Smooth muscle cell (in vitro differentiated cells): ENCODE measurements around the gene BMPR1B. TPM values are rescaled to one million over a fixed set of nuclear protein-coding genes. Genes with fewer than 3 reads are reported as not detected.

Experiments used
- DNase-seq: peaks from one replicate; lab custom pipeline; 2025; ENCODE audit not compliant: unreplicated experiment; lab: John Stamatoyannopoulos, UW
- H2AFZ ChIP-seq: fragments of 200-600 bp; sonication (generic); 2 replicates; pipeline ENCODE4 v1.6.0; 2016; ENCODE audit warnings: antibody characterized with exemption, low read depth, mild to moderate bottlenecking
- H3F3A ChIP-seq: fragments of 200-600 bp; sonication (generic); 2 replicates; pipeline ENCODE4 v1.6.0; 2017; ENCODE audit warnings: antibody characterized with exemption, low read depth
- H3K27ac ChIP-seq: fragments of 200-600 bp; sonication (generic); 2 replicates; pipeline ENCODE4 v1.5.1; 2016; ENCODE audit warnings: low read depth, mild to moderate bottlenecking
- H3K27me3 ChIP-seq: fragments of 200-600 bp; sonication (generic); 2 replicates; pipeline ENCODE4 v1.6.1; 2016; ENCODE audit warnings: low read depth, mild to moderate bottlenecking
- H3K36me3 ChIP-seq: fragments of 200-600 bp; sonication (generic); 2 replicates; pipeline ENCODE4 v1.5.1; 2016; ENCODE audit warnings: low read depth
- H3K4me1 ChIP-seq: fragments of 200-600 bp; sonication (generic); 2 replicates; pipeline ENCODE4 v1.5.1; 2016; ENCODE audit warnings: low read depth
- H3K4me2 ChIP-seq: fragments of 200-600 bp; sonication (generic); 2 replicates; pipeline ENCODE4 v1.6.0; 2016; ENCODE audit warnings: mild to moderate bottlenecking
- H3K4me3 ChIP-seq: fragments of 200-600 bp; sonication (generic); 2 replicates; pipeline ENCODE4 v1.5.1; 2016; ENCODE audit warnings: mild to moderate bottlenecking
- H3K79me2 ChIP-seq: fragments of 200-600 bp; sonication (generic); 2 replicates; pipeline ENCODE4 v1.6.0; 2016; ENCODE audit warnings: low read depth, mild to moderate bottlenecking
- H3K9ac ChIP-seq: fragments of 200-600 bp; sonication (generic); 2 replicates; pipeline ENCODE4 v1.6.0; 2016; ENCODE audit warnings: low read depth
- H3K9me3 ChIP-seq: fragments of 200-600 bp; sonication (generic); replicated peaks from 2 replicates; pipeline ENCODE4 v1.5.1; 2016; ENCODE audit warnings: low read depth
- H4K20me1 ChIP-seq: fragments of 200-600 bp; sonication (generic); 2 replicates; pipeline ENCODE4 v1.6.0; 2016; ENCODE audit warnings: low read depth
- CTCF ChIP-seq: fragments of 200-600 bp; sonication (generic); IDR thresholded peaks from 2 replicates; pipeline ENCODE4 v1.5.1; 2017; ENCODE audit warnings: borderline replicate concordance, mild to moderate bottlenecking, antibody characterized with exemption; ENCODE audit not compliant: insufficient read depth, poor library complexity, severe bottlenecking
- WGBS: methylation state at CpG from one replicate; pipeline ENCODE4 v1.1.7; 2016; ENCODE audit warnings: low lambda C conversion rate; 5-methylcytosine and 5-hydroxymethylcytosine counted together
- polyA plus RNA-seq: library from polyadenylated mRNA; unstranded; fragments of >200 nt; fragmentation: Nextera tagmentation; extraction: Ambion mirVana; gene quantifications from 2 replicates; pipeline ENCODE4 v1.2.1, GENCODE V29; 2016
- total RNA-seq: library from RNA; depleted of rRNA; stranded (reverse); fragments of >200 nt; gene quantifications from 2 replicates; pipeline ENCODE4 v1.2.3, GENCODE V29; 2014

The BMPR1B gene
- total and polyA plus RNA-seq, 2 experiments from 2014 or later: 0.03 to 1.2 TPM

- H3K79me2 ChIP-seq: no peaks in the 10 kb centered on the region
- WGBS: 69% methylated on average over 10 of the region's 10 CpGs
- no peak overlapping the region for H3K4me3 ChIP-seq
- no peaks in the 10 kb centered on the region for H3F3A ChIP-seq
- H3K4me2 ChIP-seq: no peak overlapping the region
- no peak overlapping the region for H3K9ac ChIP-seq
- H4K20me1 ChIP-seq: no peaks in the 10 kb centered on the region
- no peak for DNase-seq
- no peaks in the 10 kb centered on the region for H3K9me3 ChIP-seq
- no peaks in the 10 kb centered on the region for H3K36me3 ChIP-seq
- H3K27ac ChIP-seq: no peak overlapping the region
- H3K4me1 ChIP-seq: peaks cover 20% of the 10 kb centered on the region
- no peak for TF ChIP-seq CTCF
- H2AFZ ChIP-seq: no peak overlapping the region
- H3K27me3 ChIP-seq: no peaks in the 10 kb centered on the region
Observed at GRCh38 chr4:95180531-95181242, 422.9 kb downstream of the BMPR1B start.

- H3K79me2 ChIP-seq: no peaks in the 10 kb centered on the region
- no peak overlapping the region for H2AFZ ChIP-seq
- H3K9ac ChIP-seq: no peak overlapping the region
- no peaks in the 10 kb centered on the region for H3K27me3 ChIP-seq
- no peak overlapping the region for H3K27ac ChIP-seq
- DNase-seq: no peak
- WGBS: 59% methylated on average over 18 of the region's 18 CpGs
- H4K20me1 ChIP-seq: no peaks in the 10 kb centered on the region
- no peaks in the 10 kb centered on the region for H3K9me3 ChIP-seq
- H3K4me2 ChIP-seq: no peak overlapping the region
- H3K4me3 ChIP-seq: no peak overlapping the region
- no peak for TF ChIP-seq CTCF
- H3F3A ChIP-seq: no peaks in the 10 kb centered on the region
- no peaks in the 10 kb centered on the region for H3K36me3 ChIP-seq
- H3K4me1 ChIP-seq: peaks cover 20% of the 10 kb centered on the region
Observed at GRCh38 chr4:95181243-95181995, 423.7 kb downstream of the BMPR1B start.

GRCh38 chr4:95181996-95182306 lies 424.2 kb downstream of the BMPR1B start:
- Histone ChIP-seq H3K79me2 (no peaks in the 10 kb centered on the region), H3K9me3 (no peaks in the 10 kb centered on the region), H3K9ac (no peak overlapping the region), H2AFZ (no peak overlapping the region), H4K20me1 (no peaks in the 10 kb centered on the region), H3K4me1 (peaks cover 20% of the 10 kb centered on the region), H3K27ac (no peak overlapping the region), H3F3A (no peaks in the 10 kb centered on the region), H3K36me3 (no peaks in the 10 kb centered on the region), H3K4me2 (no peak overlapping the region), H3K4me3 (no peak overlapping the region), H3K27me3 (no peaks in the 10 kb centered on the region)
- TF ChIP-seq CTCF: no peak
- no peak for DNase-seq
- 43% methylated on average over 2 of the region's 2 CpGs for WGBS
